ENCODE measurements around the gene ADGRV1.

Gene ADGRV1

GRCh38 chr5:91171322-91171721 is 612.7 kb downstream of the ADGRV1 start:
- no peak for DNase-seq (ENCODE audit: low spot score)

- DNase-seq (ENCODE audit: low spot score) = no peak
These were observed 615.8 kb downstream of the ADGRV1 start for GRCh38 chr5:91174396-91174795.

- DNase-seq (ENCODE audit: low spot score) = peak; percentile 26
These were observed 617.1 kb downstream of the ADGRV1 start for GRCh38 chr5:91175708-91176107.

- peak; percentile 59 for DNase-seq (ENCODE audit: low spot score)
These were observed 617.9 kb downstream of the ADGRV1 start for GRCh38 chr5:91176288-91177016.

GRCh38 chr5:91177085-91177484 is 618.5 kb downstream of the ADGRV1 start:
- no peak for DNase-seq (ENCODE audit: low spot score)

GRCh38 chr5:91177639-91178038 is 619.0 kb downstream of the ADGRV1 start:
- no peak for DNase-seq (ENCODE audit: low spot score)

- no peak for DNase-seq (ENCODE audit: low spot score)
These were observed 619.9 kb downstream of the ADGRV1 start for GRCh38 chr5:91178461-91178860.

- DNase-seq (ENCODE audit: low spot score) = no peak
These were observed 620.4 kb downstream of the ADGRV1 start for GRCh38 chr5:91179018-91179417.

- DNase-seq (ENCODE audit: low spot score) = peak; percentile 33
These were observed 621.9 kb downstream of the ADGRV1 start for GRCh38 chr5:91180506-91180905.

- no peak for DNase-seq (ENCODE audit: low spot score)
These were observed 624.2 kb downstream of the ADGRV1 start for GRCh38 chr5:91182763-91183162.

- DNase-seq (ENCODE audit: low spot score) = no peak
These were observed 625.1 kb downstream of the ADGRV1 start for GRCh38 chr5:91183743-91184142.

- DNase-seq (ENCODE audit: low spot score) = no peak
These were observed 627.5 kb downstream of the ADGRV1 start for GRCh38 chr5:91186101-91186500.

- DNase-seq (ENCODE audit: low spot score) = no peak
These were observed 628.4 kb downstream of the ADGRV1 start for GRCh38 chr5:91187032-91187431.

- DNase-seq (ENCODE audit: low spot score) = no peak
These were observed 630.2 kb downstream of the ADGRV1 start for GRCh38 chr5:91188755-91189154.

GRCh38 chr5:91189480-91190313 is 631.1 kb downstream of the ADGRV1 start:
- peak; percentile 62 for DNase-seq (ENCODE audit: low spot score)

- DNase-seq (ENCODE audit: low spot score) = no peak
These were observed 631.7 kb downstream of the ADGRV1 start for GRCh38 chr5:91190314-91190690.

GRCh38 chr5:91194824-91195381 is 636.3 kb downstream of the ADGRV1 start:
- no peak for DNase-seq (ENCODE audit: low spot score)

GRCh38 chr5:91200692-91201091 is 642.1 kb downstream of the ADGRV1 start:
- DNase-seq (ENCODE audit: low spot score) = no peak

GRCh38 chr5:91206103-91206502 is 647.5 kb downstream of the ADGRV1 start:
- DNase-seq (ENCODE audit: low spot score) = no peak

GRCh38 chr5:91206734-91207133 is 648.1 kb downstream of the ADGRV1 start:
- peak; percentile 63 for DNase-seq (ENCODE audit: low spot score)

- peak; percentile 34 for DNase-seq (ENCODE audit: low spot score)
These were observed 648.7 kb downstream of the ADGRV1 start for GRCh38 chr5:91207248-91207647.

- DNase-seq (ENCODE audit: low spot score) = no peak
These were observed 653.6 kb downstream of the ADGRV1 start for GRCh38 chr5:91211997-91212713.

Data from kidney tubule cell (primary cell).